ENCODE results near the gene CARD19.

GRCh38 chr9:93087971-93088655 is 7.9 kb upstream of the CARD19 start:
- TF ChIP-seq CTCF (conservative IDR thresholded peaks at IDR 0.05), result no peak
- no peak for TF ChIP-seq ZFX (IDR thresholded peaks at IDR 0.05)

Data from C4-2B (cell line).